GM21619 (cell line): Measurements from ENCODE around the gene MACROD2.
A peak's percentile ranks its signal among the peaks of the same experiment; 100 is the strongest.

Experiments used
- ATAC-seq: cut with Tn5 transposase; IDR thresholded peaks from one replicate; pipeline ENCODE4 v1.9.1; 2021; ENCODE audit not compliant: unreplicated experiment

Gene MACROD2

GRCh38 chr20:14698125-14698524 is 702.8 kb downstream of the MACROD2 start:
- no peak for ATAC-seq

GRCh38 chr20:14698605-14699373 is 703.5 kb downstream of the MACROD2 start:
- ATAC-seq: no peak

DNA sequence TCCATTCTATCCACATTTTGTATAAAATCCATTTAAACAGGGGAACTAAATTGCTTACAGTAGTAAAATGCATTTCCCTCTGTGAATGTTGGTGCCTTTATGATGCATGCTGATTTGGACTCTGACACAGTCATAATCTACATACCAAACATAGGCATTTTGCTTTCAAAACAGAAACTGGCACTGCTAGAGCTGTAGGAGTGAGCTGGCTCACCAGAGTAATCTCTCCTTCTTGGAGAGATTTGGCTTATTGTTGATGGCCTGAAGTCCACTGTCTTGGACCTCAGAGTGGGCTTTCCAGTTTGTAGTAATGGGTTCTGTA is 705.3 kb downstream of the MACROD2 start:
- ATAC-seq: peak; percentile 63

- no peak for ATAC-seq
These were observed 706.0 kb downstream of the MACROD2 start for GRCh38 chr20:14701326-14701725.

DNA sequence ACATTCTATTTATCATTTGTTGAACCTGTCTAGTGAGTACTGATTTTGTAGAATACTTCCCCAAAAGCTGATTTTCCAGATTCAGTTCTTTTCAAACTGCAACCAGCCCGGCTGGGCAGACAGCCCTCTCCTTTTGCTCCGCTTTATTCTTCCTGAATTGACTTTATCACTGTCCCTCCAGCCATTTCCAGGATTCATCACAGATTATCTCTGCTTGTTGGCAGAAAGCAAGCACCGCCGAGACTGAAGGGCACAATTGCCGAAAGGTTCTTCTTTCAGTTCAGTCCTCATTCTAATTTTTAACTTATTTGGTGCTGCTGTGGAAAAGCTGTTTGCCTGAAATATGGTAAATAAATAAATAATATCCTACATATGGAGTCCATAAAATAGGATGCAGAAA is 711.2 kb downstream of the MACROD2 start:
- ATAC-seq: no peak

DNA sequence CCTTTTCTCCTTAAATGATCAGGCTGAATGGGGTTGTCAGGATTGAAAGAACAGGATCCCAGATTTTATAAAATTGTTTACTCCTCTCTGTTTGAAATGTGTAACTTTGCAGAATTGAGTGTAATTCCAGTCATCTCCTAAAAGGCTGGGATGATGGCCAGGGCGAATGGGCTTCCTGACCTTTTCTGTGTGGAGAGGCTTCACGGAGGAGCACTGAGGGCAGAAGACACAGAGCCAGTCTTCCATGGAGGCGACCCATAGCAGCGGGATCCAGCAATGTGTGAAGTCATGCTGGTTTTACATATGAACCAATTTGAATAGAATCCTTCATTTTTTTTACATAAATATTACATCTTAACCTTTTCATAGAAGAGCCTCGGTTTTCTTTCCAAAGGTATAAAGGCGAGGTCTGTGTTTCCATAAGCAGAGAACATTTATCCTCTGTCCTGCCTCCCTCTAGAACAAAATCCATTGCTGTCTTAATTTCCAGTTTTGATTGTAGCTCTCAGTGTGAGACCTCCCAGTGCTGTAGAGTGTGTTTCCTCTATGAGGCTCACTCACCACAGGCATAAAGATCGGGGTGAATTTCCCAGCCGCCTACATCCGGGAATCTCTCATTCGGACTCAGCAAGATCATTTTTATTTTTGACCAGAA is 711.8 kb downstream of the MACROD2 start:
- no peak for ATAC-seq

- ATAC-seq: no peak
These were observed 712.7 kb downstream of the MACROD2 start for GRCh38 chr20:14707865-14708596.

DNA sequence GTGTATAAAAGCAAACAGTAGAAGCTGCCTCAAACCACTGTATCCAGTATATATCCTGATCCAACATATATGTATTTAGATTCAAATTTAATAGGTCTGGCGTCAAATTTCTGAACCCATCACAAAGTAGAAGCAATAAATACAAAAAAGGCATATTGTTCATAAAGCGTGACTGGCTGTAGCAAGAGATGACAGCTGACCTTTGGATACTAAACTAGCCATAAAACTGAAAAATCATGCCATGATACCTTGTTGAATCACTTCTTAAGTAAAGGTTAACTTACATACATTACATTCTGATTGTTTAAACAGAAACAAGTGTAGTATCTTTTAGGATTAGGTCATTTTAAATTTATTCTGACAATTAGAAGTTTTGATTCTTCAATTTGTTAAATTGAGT is 714.1 kb downstream of the MACROD2 start:
- ATAC-seq: no peak

DNA sequence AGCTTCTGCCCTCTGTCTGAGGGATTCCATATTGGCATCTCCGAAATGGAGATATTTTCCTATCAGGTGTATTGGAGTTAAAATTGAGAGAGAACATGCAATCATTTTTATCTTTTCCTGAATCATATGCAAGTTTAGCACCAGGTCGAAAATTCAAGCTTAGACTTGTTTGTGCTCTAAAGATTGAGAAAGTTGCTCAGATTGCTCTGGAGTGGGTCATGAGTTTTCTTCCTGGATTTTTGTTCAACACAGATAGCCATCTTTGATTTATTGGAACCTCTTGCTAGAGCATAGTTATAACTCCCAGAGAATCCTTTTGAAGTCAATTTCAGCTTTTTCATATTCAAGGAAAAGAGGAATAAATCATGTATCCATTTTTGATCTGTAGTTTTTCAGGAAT is 715.6 kb downstream of the MACROD2 start:
- no peak for ATAC-seq

DNA sequence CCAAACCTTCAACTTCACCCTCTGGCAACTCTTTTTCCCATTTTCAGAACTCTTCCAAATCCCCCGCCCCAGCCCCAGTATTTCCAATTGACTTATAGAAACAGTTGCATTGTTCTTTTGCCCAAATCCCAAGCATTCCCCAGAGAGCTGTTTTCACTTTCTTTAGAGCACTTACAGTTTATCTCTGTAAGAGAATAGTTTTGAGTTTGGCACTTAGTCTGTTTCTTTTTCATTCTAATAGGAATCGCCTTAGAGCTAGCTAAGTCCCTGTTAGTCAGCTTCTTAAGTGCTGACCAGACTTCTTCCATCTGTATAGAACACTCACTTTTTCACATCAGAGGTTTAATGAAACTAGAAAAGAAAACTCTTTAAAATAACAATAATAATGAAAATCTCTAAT is 716.3 kb downstream of the MACROD2 start:
- ATAC-seq: no peak

- no peak for ATAC-seq
These were observed 717.0 kb downstream of the MACROD2 start for GRCh38 chr20:14712302-14712739.

DNA sequence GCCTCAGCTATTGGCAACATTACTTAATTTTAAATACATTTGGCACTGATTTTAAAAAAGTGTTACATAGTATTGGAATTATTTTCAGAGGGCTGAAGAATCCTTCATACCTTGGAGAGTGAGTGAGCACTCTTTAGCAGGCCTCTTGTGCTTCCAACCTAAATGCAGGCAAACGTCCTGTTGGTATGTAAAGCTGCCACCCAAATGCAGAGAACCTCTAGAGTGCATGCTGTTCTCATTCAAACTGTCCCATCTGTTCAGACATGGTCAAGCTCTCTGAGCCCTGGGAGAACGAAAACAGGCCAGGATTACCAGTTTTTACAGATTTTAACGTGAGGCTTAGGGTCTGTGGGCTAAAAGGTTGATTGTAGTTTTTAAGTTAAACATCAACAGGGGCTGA is 720.1 kb downstream of the MACROD2 start:
- no peak for ATAC-seq

- ATAC-seq: no peak
These were observed 721.1 kb downstream of the MACROD2 start for GRCh38 chr20:14716351-14716801.

DNA sequence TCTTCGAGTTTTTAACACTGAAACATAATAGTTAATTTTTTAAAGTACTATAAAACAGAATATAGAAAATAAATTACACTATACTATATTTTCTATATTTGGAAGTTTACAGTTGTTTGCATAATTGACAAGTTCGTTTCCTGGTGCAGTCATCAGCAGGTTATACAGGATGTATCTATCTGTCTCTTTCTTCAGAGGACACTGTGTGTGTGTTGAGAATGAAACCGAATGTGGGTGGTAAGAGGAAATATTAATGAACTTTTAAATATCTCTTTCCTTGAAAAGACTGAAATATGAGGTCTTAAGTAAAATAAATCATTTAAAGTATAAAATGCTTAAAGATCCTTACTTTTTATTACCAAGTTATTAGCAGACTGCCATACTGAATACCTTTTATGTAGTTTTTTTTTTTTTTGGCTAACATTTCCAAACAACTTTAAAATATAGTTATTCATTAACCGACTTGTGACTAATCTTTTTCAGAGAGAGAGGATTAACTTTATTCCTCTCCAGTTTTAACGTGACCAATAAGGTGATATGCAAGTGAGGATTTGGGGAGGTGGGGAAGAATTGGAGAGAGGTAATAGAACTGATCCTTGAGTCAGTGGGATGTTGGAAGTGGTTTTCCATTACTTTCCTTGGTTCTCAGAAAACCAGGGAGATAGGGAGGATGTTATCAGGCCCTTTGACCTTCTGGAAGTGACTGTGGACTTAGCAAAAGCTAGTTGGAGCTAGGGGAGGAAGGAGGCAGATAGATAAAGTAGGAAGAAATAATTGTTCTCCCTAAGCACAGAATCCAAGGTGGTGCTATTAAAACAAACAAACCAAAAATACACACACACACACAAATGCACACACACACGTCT is 722.1 kb downstream of the MACROD2 start:
- peak; percentile 73 for ATAC-seq

DNA sequence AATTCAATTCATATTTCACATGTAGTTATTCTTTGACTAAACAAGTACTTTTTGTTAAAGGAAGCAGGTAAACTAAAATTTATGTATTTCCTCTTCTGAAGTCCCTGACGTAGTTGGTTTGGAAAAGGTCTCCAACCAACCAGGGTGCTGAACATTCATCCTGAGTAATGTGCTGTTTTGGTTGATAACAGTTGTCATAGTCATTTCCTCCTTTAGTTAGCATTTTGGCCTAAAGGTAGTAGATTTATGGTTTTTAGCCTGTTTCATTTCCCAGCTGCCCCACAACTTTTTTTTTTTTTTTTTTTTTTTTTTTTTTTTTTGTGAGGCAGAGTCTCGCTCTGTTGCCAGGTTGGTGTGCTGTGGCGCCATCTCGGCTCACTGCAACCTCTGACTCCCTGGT is 724.9 kb downstream of the MACROD2 start:
- ATAC-seq: no peak

DNA sequence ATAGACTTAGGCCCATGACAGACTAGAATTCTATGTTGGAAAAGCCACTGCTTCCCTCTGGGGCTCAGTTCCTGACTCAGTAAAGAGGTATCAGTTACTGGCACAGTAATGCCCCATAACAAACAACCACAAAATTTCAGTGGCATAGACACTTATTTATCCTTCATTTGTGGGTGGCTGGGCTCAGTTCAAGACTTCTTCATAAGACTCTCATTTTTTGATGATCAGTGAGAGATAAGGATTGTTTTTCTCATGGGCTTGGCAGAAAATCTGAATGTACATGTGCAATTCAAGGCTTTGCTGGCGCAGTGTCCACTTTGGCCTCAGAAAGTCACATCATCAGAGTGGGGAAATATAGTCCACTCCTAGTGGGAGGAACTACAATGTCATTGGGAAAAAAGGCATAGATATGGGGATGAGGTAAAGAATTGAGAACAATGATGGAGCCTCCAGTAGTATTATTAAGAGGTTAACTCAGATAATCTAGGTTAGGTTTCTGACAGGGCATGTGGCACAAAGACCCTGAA is 726.7 kb downstream of the MACROD2 start:
- no peak for ATAC-seq

DNA sequence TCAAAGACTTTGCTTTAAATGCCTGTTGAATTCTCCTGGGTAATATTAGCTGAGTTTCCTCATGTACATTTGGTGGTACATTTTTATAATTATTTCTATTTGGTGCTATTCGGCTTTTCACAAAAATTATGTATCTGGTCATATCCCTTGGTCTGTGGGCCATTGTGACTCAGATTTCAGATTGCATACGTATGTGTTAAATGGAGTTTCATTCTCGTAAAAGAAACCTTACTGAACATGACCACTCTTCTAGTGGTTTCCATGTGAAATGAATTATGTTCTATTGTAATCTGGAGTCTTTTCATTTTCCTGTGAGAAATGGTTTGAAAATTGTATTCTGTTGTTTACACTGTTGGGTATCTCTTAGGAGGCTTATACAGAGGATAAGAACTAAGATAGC is 728.3 kb downstream of the MACROD2 start:
- ATAC-seq: no peak

GRCh38 chr20:14724036-14724435 is 728.7 kb downstream of the MACROD2 start:
- no peak for ATAC-seq

DNA sequence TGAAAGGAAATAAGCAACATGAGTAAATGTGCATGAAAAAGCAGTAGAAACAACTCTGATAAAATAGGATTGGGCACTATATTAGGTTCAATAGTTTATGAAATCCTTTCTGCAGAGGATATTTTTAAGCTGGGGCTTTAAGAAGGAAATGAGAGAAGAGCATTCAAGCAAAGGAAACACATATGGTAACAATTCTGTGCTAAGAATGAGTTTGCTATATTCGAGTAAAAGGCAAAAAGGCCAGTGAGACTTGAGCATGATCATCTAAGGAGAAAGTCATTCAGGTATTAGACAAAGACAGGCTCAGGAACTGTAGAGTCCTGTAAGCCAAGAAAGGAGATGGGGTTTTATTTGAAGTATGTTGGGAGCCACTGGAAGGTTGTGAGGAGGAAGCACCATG is 729.2 kb downstream of the MACROD2 start:
- ATAC-seq: no peak

DNA sequence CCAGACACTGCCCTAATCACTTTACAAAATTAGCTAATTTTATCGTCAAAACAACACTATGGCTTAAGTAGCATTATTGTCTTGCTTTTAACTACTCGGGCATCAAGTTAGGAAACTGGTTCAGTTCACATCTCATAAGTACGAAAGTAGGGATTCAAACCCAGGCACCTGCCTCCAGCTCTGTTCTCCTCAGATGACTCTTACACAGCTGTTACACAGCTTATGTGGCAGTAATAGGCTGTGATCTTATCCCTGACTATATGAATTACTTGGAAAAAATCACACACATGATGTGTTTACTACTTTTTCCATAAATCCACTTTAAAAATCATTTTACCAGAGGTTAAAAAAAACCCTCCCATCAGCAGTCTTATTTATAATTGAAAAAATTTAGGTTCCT is 731.3 kb downstream of the MACROD2 start:
- no peak for ATAC-seq
